ENCODE measurements around the gene HOXD11. TPM values are rescaled to one million over a fixed set of nuclear protein-coding genes. Genes with fewer than 3 reads are reported as not detected.

The HOXD11 gene
- total and polyA plus RNA-seq, 2 of the 13 experiments (the other 11 are each of a cell fraction or from before 2014, with no cell fraction given) = not detected

DNA sequence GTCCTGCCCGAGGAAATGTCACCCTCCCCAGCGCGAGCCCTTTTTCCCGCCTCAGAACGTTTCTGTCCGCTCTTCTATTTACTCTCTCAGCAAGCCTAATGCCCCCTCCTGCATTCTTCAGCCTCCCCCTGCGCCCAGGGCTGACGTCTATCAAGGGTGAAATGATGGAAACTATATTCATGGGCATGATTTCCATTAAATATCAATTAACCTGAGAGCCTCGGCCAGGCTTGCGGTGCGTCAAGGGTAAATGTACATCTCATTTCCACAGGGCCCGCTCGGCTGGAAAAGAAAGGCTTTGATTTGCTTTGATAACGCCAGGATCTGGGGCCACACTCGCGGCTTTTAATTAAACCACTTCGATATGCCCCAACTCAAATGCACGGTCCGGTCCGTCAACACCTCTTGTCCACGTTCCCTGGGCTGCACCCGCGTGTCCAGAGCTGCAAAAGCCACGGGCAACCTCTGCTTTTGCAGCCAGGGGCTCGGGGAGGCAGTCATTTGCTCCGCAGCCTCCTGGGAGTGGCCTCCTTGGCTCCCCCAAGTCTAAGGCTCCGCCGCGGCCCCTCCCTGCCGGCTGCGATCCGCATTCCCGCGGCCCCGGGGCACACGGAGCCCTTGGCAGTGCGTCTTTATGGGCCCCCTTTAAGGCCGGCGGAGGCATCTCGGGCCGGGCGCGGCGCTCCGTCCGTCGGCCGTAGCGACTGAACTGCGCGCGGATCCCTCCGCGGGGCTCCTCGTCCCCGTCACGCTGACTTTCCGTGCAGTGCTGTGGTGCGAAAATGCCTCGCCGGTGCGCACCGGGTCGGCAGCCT is 22.1 kb downstream of the HOXD11 start, which contains the start of gene HOXD8 (continued):
- TF ChIP-seq E2F1 (CRISPR knock-in tag; IDR thresholded peaks at IDR 0.05) = no peak
- TF ChIP-seq BCLAF1 (IDR thresholded peaks at IDR 0.05) = no peak
- no peak for TF ChIP-seq ZNF24 (IDR thresholded peaks at IDR 0.05)
- TF ChIP-seq ZNF792 (CRISPR knock-in tag; IDR thresholded peaks at IDR 0.05) = no peak
- TF ChIP-seq ZSCAN22 (CRISPR knock-in tag; IDR thresholded peaks at IDR 0.05) = no peak

DNA sequence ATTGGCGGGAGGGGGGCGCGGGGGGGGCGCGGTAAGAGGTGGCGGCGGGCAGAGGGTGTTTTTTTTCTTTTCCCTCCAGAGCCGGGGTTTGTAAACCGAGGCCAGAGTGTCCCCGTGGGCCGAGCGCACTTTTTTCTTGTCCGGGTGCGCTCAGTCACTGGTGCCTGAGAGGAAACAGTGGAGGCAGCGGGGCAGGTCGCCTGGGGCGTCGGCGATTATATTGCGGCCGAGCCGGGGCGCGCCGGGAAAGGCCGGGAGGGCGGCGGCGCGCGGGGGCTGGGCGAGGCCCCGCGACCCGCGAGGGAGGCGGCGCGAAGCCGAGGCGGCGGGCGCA is 22.7 kb downstream of the HOXD11 start:
- Histone ChIP-seq H2AFZ (ENCODE audit: low read length) (no peak overlapping the region), H3K9ac (ENCODE audit: insufficient read depth, low read depth, low read length) (no peak overlapping the region), H3K4me3 (replicated peaks in 1 of 3; ENCODE audit: insufficient read depth in 1 of 3, low read depth in 2 of 3, low read length in 3 of 3) (no peak overlapping the region), H3K36me3 (replicated peaks in 1 of 2; ENCODE audit: control insufficient read depth in 1 of 2, insufficient read depth in 2 of 2, low read length in 2 of 2) (no peaks in the 10 kb centered on the region), H3K9me3 (ENCODE audit: low read length) (no peaks in the 10 kb centered on the region), H3K27me3 (ENCODE audit: control insufficient read depth in 1 of 2, insufficient read depth in 2 of 2, low read length in 2 of 2) (peaks cover 9 to 81% of the 10 kb centered on the region in 2 experiments), H3K4me1 (ENCODE audit: insufficient read depth, low read length) (no peaks in the 10 kb centered on the region), H3K27ac (ENCODE audit: extremely low read length, insufficient read depth, low read length) (no peak overlapping the region), H3K4me2 (ENCODE audit: low read depth, low read length) (no peak overlapping the region), H4K20me1 (ENCODE audit: insufficient read depth, low read length) (no peaks in the 10 kb centered on the region; the same call in 1 of the 2 replicates), H3K79me2 (ENCODE audit: insufficient read depth, low read length) (no peaks in the 10 kb centered on the region)
- ATAC-seq (no peak), FAIRE-seq (no peak), DNase-seq (ENCODE audit: low spot score) (no peak)
- intact Hi-C loops (cut with micrococcal nuclease; ENCODE audit: unreplicated experiment) (no loop called here), in situ Hi-C loops (cut with HindIII; ENCODE audit: extremely low pct_ligation_motif_present, low pct_unique_long_range_greater_than_20kb) (loop anchor here (5.0 kb wide), 4 partner anchors 423 to 1018 kb away; no protein-coding TSS in a partner anchor)
- no TSS peak for BruUV-seq (replicated peaks)
- 75% methylated on average over 43 of the region's 43 CpGs for WGBS (ENCODE audit: low lambda C conversion rate)
- POLR2A ChIA-PET = no interaction called here
- CTCF ChIA-PET (ENCODE audit: low intra/inter-chr PET ratio, low total read pairs) = no interaction called here
- TF ChIP-seq AKNA (CRISPR knock-in tag; IDR thresholded peaks at IDR 0.05; ENCODE audit: borderline replicate concordance) = no peak
- TF ChIP-seq SYNCRIP (IDR thresholded peaks at IDR 0.05; ENCODE audit: insufficient read depth, low read depth, low read length) = no peak
- TF ChIP-seq, protein P1, sequence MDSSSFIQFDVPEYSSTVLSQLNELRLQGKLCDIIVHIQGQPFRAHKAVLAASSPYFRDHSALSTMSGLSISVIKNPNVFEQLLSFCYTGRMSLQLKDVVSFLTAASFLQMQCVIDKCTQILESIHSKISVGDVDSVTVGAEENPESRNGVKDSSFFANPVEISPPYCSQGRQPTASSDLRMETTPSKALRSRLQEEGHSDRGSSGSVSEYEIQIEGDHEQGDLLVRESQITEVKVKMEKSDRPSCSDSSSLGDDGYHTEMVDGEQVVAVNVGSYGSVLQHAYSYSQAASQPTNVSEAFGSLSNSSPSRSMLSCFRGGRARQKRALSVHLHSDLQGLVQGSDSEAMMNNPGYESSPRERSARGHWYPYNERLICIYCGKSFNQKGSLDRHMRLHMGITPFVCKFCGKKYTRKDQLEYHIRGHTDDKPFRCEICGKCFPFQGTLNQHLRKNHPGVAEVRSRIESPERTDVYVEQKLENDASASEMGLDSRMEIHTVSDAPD (CRISPR knock-in tag; IDR thresholded peaks at IDR 0.05) = no peak
